HCT116 (cell line): ENCODE results near the gene TSKU.

ENCODE experiments used
- EZH2 ChIP-seq: fragments of 200-600 bp; sonication (generic); IDR thresholded peaks from 2 replicates; pipeline ENCODE4 v1.6.1; 2017; ENCODE audit warnings: antibody characterized with exemption, mixed run types
- POLR2A ChIP-seq: IDR thresholded peaks from 2 replicates; pipeline ENCODE4 v1.7.0; 2011; ENCODE audit warnings: borderline replicate concordance; ENCODE audit not compliant: insufficient read depth, insufficient read length; ENCODE audit errors: extremely low read depth
- YY1 ChIP-seq: IDR thresholded peaks from 2 replicates; pipeline ENCODE4 v1.6.1; 2011; ENCODE audit warnings: low read length, low read depth, moderate library complexity, mild to moderate bottlenecking; ENCODE audit not compliant: insufficient replicate concordance; ENCODE audit errors: extremely low read depth
- ZNF274 ChIP-seq: fragments of 200-500 bp; sonication (Bioruptor generic); IDR thresholded peaks from 2 replicates; pipeline ENCODE4 v1.6.1; 2014; ENCODE audit warnings: mild to moderate bottlenecking, low read depth, low read length, inconsistent platforms
- TF ChIP-seq, protein P1 (sequence below), 3 experiments: fragments of 200-600 bp in 1 of 3; sonication (generic) in 1 of 3; IDR thresholded peaks in 2 of 3; conservative IDR thresholded peaks in 1 of 3; 2 replicates each; pipeline ENCODE4 v1.5.1; 2012 to 2017; ENCODE audit warnings: low read depth in 2 of 3, low read length in 2 of 3, antibody characterized with exemption in 1 of 3, borderline replicate concordance in 1 of 3, control low read depth in 1 of 3, mild to moderate bottlenecking in 1 of 3, mixed read lengths in 1 of 3, mixed run types in 1 of 3, moderate library complexity in 1 of 3; ENCODE audit not compliant: insufficient read depth in 1 of 3
- TF ChIP-seq, protein P2 (sequence below): IDR thresholded peaks from 2 replicates; pipeline ENCODE4 v1.6.1; 2012

DNA sequence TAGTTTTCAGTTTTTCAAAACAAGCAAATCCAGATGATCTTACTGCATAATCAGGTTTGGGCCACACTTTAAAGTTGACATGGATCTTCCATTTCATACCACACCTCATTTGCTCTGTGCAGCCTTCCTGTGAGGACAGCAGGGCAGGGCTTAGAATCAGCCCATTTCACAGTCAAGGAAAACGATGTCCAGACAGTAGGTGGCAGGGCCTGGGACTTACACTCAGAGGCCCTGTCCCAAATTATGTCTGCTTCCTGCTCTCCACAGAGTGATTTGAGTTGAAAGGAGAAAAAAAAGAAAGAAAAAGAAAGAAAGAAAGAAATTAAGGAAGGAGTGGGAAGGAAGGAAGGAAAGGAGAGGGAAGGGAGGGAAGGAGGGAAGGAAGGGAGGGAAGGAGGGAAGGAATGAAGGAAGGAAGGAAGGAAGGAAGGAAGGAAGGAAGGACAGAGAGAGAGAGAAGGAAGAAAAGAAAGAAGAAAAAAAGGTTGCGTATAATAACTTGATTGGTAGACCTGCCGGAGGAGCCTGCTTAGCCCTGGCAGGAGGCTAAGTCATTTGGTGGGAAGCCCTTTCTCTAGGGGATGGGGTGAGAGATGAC, 23.6 kb downstream of the TSKU start:
- TF ChIP-seq, protein P1, sequence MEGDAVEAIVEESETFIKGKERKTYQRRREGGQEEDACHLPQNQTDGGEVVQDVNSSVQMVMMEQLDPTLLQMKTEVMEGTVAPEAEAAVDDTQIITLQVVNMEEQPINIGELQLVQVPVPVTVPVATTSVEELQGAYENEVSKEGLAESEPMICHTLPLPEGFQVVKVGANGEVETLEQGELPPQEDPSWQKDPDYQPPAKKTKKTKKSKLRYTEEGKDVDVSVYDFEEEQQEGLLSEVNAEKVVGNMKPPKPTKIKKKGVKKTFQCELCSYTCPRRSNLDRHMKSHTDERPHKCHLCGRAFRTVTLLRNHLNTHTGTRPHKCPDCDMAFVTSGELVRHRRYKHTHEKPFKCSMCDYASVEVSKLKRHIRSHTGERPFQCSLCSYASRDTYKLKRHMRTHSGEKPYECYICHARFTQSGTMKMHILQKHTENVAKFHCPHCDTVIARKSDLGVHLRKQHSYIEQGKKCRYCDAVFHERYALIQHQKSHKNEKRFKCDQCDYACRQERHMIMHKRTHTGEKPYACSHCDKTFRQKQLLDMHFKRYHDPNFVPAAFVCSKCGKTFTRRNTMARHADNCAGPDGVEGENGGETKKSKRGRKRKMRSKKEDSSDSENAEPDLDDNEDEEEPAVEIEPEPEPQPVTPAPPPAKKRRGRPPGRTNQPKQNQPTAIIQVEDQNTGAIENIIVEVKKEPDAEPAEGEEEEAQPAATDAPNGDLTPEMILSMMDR (IDR thresholded peaks at IDR 0.05 in 2 of 3, conservative IDR thresholded peaks at IDR 0.05 in 1 of 3; ENCODE audit: borderline replicate concordance in 1 of 3, insufficient read depth in 1 of 3, low read depth in 2 of 3, low read length in 2 of 3): no peak
- TF ChIP-seq EZH2: no peak
- TF ChIP-seq POLR2A: no peak
- TF ChIP-seq, protein P2, sequence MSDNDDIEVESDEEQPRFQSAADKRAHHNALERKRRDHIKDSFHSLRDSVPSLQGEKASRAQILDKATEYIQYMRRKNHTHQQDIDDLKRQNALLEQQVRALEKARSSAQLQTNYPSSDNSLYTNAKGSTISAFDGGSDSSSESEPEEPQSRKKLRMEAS: no peak
- TF ChIP-seq YY1: no peak
- TF ChIP-seq ZNF274: no peak
